22Rv1 (cell line): ENCODE results near the gene PDILT.

Experiments used
- ZFX ChIP-seq: fragments of 450-650 bp; IDR thresholded peaks from 2 replicates; pipeline ENCODE4 v1.6.1; 2017; ENCODE audit warnings: antibody characterized with exemption, borderline replicate concordance
- TF ChIP-seq, protein P1 (sequence below): fragments of 450-650 bp; IDR thresholded peaks from 2 replicates; pipeline ENCODE4 v1.5.1; 2017; ENCODE audit warnings: mild to moderate bottlenecking

DNA sequence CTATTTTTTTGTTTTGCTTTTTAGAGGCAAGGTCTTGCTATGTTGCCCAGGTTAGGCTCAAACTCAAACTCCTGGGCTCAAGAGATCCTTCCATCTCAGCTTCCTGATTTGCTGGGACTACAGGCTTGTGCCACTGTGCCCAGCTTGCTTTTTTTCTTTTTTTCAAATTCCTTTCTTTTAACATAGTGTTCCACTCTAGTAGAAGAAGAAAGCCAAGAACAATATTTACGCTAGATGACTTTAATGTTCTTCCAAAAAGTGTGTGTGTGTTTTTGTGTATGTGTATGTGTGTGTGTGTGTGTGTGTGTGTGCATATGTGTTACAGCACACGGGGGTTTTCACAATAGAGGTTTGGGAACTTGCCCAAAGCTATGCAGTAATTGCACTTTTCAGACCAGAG lies 41.3 kb downstream of the PDILT start:
- TF ChIP-seq, protein P1, sequence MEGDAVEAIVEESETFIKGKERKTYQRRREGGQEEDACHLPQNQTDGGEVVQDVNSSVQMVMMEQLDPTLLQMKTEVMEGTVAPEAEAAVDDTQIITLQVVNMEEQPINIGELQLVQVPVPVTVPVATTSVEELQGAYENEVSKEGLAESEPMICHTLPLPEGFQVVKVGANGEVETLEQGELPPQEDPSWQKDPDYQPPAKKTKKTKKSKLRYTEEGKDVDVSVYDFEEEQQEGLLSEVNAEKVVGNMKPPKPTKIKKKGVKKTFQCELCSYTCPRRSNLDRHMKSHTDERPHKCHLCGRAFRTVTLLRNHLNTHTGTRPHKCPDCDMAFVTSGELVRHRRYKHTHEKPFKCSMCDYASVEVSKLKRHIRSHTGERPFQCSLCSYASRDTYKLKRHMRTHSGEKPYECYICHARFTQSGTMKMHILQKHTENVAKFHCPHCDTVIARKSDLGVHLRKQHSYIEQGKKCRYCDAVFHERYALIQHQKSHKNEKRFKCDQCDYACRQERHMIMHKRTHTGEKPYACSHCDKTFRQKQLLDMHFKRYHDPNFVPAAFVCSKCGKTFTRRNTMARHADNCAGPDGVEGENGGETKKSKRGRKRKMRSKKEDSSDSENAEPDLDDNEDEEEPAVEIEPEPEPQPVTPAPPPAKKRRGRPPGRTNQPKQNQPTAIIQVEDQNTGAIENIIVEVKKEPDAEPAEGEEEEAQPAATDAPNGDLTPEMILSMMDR = no peak
- TF ChIP-seq ZFX = no peak
